ENCODE data around the gene WWOX. TPM values are rescaled to one million over a fixed set of nuclear protein-coding genes. Genes with fewer than 3 reads are reported as not detected.
A peak's percentile ranks its signal among the peaks of the same experiment; 100 is the strongest.

WWOX gene
- polyA plus RNA-seq, 4 donors: 4.9 to 15.8 (median 7.0) TPM

GRCh38 chr16:78097548-78097947 lies 1.9 kb upstream of the WWOX start:
- DNase-seq (no peak), FAIRE-seq (no peak)
- no peak overlapping the region for H3K4me3 ChIP-seq (ENCODE audit: low read depth in 1 of 3, low read length in 3 of 3)
- H3K36me3 ChIP-seq (ENCODE audit: control insufficient read depth in 3 of 3, insufficient read depth in 2 of 3, low read depth in 1 of 3, low read length in 3 of 3): peaks cover 0 to 5% (median 0%) of the 10 kb centered on the region in 3 donors
- 81 to 90% (median 89%) methylated on average over 4 of the region's 4 CpGs for WGBS, 3 donors
- H3K4me1 ChIP-seq (ENCODE audit: control insufficient read depth in 3 of 3, insufficient read depth in 2 of 3, low read depth in 1 of 3, low read length in 2 of 3): peaks cover 0 to 2% (median 0%) of the 10 kb centered on the region in 3 donors
- H3K27me3 ChIP-seq (ENCODE audit: control insufficient read depth in 3 of 3, insufficient read depth in 3 of 3, low read length in 3 of 3): no peaks in the 10 kb centered on the region
- H3K9me3 ChIP-seq (ENCODE audit: control insufficient read depth in 2 of 2, insufficient read depth in 1 of 2, low read depth in 1 of 2, low read length in 1 of 2): no peaks in the 10 kb centered on the region
- H3K27ac ChIP-seq (ENCODE audit: low read depth in 1 of 3, low read length in 2 of 3): no peak overlapping the region

- Histone ChIP-seq H3K27ac (ENCODE audit: low read depth in 1 of 3, low read length in 2 of 3) (no peak overlapping the region), H3K36me3 (ENCODE audit: control insufficient read depth in 3 of 3, insufficient read depth in 2 of 3, low read depth in 1 of 3, low read length in 3 of 3) (peaks cover 0 to 9% (median 0%) of the 10 kb centered on the region in 3 donors), H3K27me3 (ENCODE audit: control insufficient read depth in 3 of 3, insufficient read depth in 3 of 3, low read length in 3 of 3) (no peaks in the 10 kb centered on the region), H3K4me1 (ENCODE audit: control insufficient read depth in 3 of 3, insufficient read depth in 2 of 3, low read depth in 1 of 3, low read length in 2 of 3) (peaks cover 0 to 2% (median 0%) of the 10 kb centered on the region in 3 donors), H3K4me3 (ENCODE audit: low read depth in 1 of 3, low read length in 3 of 3) (no peak overlapping the region), H3K9me3 (ENCODE audit: control insufficient read depth in 2 of 2, insufficient read depth in 1 of 2, low read depth in 1 of 2, low read length in 1 of 2) (no peaks in the 10 kb centered on the region)
- 61 to 82% (median 71%) methylated on average over 4 of the region's 4 CpGs for WGBS, 3 donors
- FAIRE-seq (no peak), DNase-seq (no peak)
Measured at GRCh38 chr16:78098087-78098486, 1.4 kb upstream of the WWOX start.

GRCh38 chr16:78098595-78099270 lies 721 bp upstream of the WWOX start:
- Histone ChIP-seq H3K9me3 (ENCODE audit: control insufficient read depth in 2 of 2, insufficient read depth in 1 of 2, low read depth in 1 of 2, low read length in 1 of 2) (no peaks in the 10 kb centered on the region), H3K36me3 (ENCODE audit: control insufficient read depth in 3 of 3, insufficient read depth in 2 of 3, low read depth in 1 of 3, low read length in 3 of 3) (peaks cover 0 to 10% (median 0%) of the 10 kb centered on the region in 3 donors), H3K27me3 (ENCODE audit: control insufficient read depth in 3 of 3, insufficient read depth in 3 of 3, low read length in 3 of 3) (no peaks in the 10 kb centered on the region), H3K27ac (ENCODE audit: low read depth in 1 of 3, low read length in 2 of 3) (peak overlapping the region in 2 of 3 donors; percentile 91 to 95), H3K4me3 (ENCODE audit: low read depth in 1 of 3, low read length in 3 of 3) (peak overlapping the region in 2 of 3 donors; percentile 80 to 88), H3K4me1 (ENCODE audit: control insufficient read depth in 3 of 3, insufficient read depth in 2 of 3, low read depth in 1 of 3, low read length in 2 of 3) (peaks cover 0 to 2% (median 0%) of the 10 kb centered on the region in 3 donors)
- 60 to 66% (median 65%) methylated on average over 12 of the region's 12 CpGs for WGBS, 3 donors
- FAIRE-seq (no peak), DNase-seq (peak in 1 of 2 donors; percentile 1)

GRCh38 chr16:78100112-78100467 lies 636 bp downstream of the WWOX start:
- WGBS, 3 donors: 5 to 10% (median 8%) methylated on average over 12 of the region's 12 CpGs
- peaks cover 0 to 11% (median 0%) of the 10 kb centered on the region in 3 donors for H3K36me3 ChIP-seq (ENCODE audit: control insufficient read depth in 3 of 3, insufficient read depth in 2 of 3, low read depth in 1 of 3, low read length in 3 of 3)
- no peak for DNase-seq

GRCh38 chr16:78102122-78102660 lies 2.7 kb downstream of the WWOX start:
- Histone ChIP-seq H3K27ac (ENCODE audit: low read depth in 1 of 3, low read length in 2 of 3) (no peak overlapping the region), H3K9me3 (ENCODE audit: control insufficient read depth in 2 of 2, insufficient read depth in 1 of 2, low read depth in 1 of 2, low read length in 1 of 2) (no peaks in the 10 kb centered on the region), H3K36me3 (ENCODE audit: control insufficient read depth in 3 of 3, insufficient read depth in 2 of 3, low read depth in 1 of 3, low read length in 3 of 3) (peaks cover 0 to 15% (median 0%) of the 10 kb centered on the region in 3 donors), H3K27me3 (ENCODE audit: control insufficient read depth in 3 of 3, insufficient read depth in 3 of 3, low read length in 3 of 3) (no peaks in the 10 kb centered on the region), H3K4me3 (ENCODE audit: low read depth in 1 of 3, low read length in 3 of 3) (no peak overlapping the region), H3K4me1 (ENCODE audit: control insufficient read depth in 3 of 3, insufficient read depth in 2 of 3, low read depth in 1 of 3, low read length in 2 of 3) (peaks cover 0 to 2% (median 0%) of the 10 kb centered on the region in 3 donors)
- no peak for DNase-seq
- FAIRE-seq: no peak
- WGBS, 3 donors: 68 to 79% (median 77%) methylated on average over 5 of the region's 5 CpGs

More at GRCh38 chr16:78100112-78100467, 636 bp downstream of the WWOX start:
- H3K9me3 ChIP-seq (ENCODE audit: control insufficient read depth in 2 of 2, insufficient read depth in 1 of 2, low read depth in 1 of 2, low read length in 1 of 2): no peaks in the 10 kb centered on the region
- H3K4me1 ChIP-seq (ENCODE audit: control insufficient read depth in 3 of 3, insufficient read depth in 2 of 3, low read depth in 1 of 3, low read length in 2 of 3): peaks cover 0 to 2% (median 0%) of the 10 kb centered on the region in 3 donors
- no peak for FAIRE-seq
- no peaks in the 10 kb centered on the region for H3K27me3 ChIP-seq (ENCODE audit: control insufficient read depth in 3 of 3, insufficient read depth in 3 of 3, low read length in 3 of 3)
- peak overlapping the region in 2 of 3 donors; percentile 91 to 95 for H3K27ac ChIP-seq (ENCODE audit: low read depth in 1 of 3, low read length in 2 of 3)
- H3K4me3 ChIP-seq (ENCODE audit: low read depth in 1 of 3, low read length in 3 of 3): peak overlapping the region; percentile 67 to 88 (median 80)

- 79 to 84% (median 82%) methylated on average over 11 of the region's 11 CpGs for WGBS, 3 donors
- Histone ChIP-seq H3K36me3 (ENCODE audit: control insufficient read depth in 3 of 3, insufficient read depth in 2 of 3, low read depth in 1 of 3, low read length in 3 of 3) (peaks cover 0 to 15% (median 0%) of the 10 kb centered on the region in 3 donors), H3K27ac (ENCODE audit: low read depth in 1 of 3, low read length in 2 of 3) (no peak overlapping the region), H3K4me3 (ENCODE audit: low read depth in 1 of 3, low read length in 3 of 3) (no peak overlapping the region), H3K9me3 (ENCODE audit: control insufficient read depth in 2 of 2, insufficient read depth in 1 of 2, low read depth in 1 of 2, low read length in 1 of 2) (no peaks in the 10 kb centered on the region), H3K4me1 (ENCODE audit: control insufficient read depth in 3 of 3, insufficient read depth in 2 of 3, low read depth in 1 of 3, low read length in 2 of 3) (peaks cover 0 to 2% (median 0%) of the 10 kb centered on the region in 3 donors), H3K27me3 (ENCODE audit: control insufficient read depth in 3 of 3, insufficient read depth in 3 of 3, low read length in 3 of 3) (no peaks in the 10 kb centered on the region)
- DNase-seq: no peak
- FAIRE-seq: no peak
Measured at GRCh38 chr16:78102865-78103264, 3.4 kb downstream of the WWOX start.

GRCh38 chr16:78105517-78105916 lies 6.1 kb downstream of the WWOX start:
- FAIRE-seq (no peak), DNase-seq (no peak)
- Histone ChIP-seq H3K4me1 (ENCODE audit: control insufficient read depth in 3 of 3, insufficient read depth in 2 of 3, low read depth in 1 of 3, low read length in 2 of 3) (peaks cover 0 to 2% (median 0%) of the 10 kb centered on the region in 3 donors), H3K27ac (ENCODE audit: low read depth in 1 of 3, low read length in 2 of 3) (no peak overlapping the region), H3K4me3 (ENCODE audit: low read depth in 1 of 3, low read length in 3 of 3) (no peak overlapping the region), H3K27me3 (ENCODE audit: control insufficient read depth in 3 of 3, insufficient read depth in 3 of 3, low read length in 3 of 3) (no peaks in the 10 kb centered on the region), H3K36me3 (ENCODE audit: control insufficient read depth in 3 of 3, insufficient read depth in 2 of 3, low read depth in 1 of 3, low read length in 3 of 3) (peaks cover under 1 to 26% (median 7%) of the 10 kb centered on the region in 3 donors), H3K9me3 (ENCODE audit: control insufficient read depth in 2 of 2, insufficient read depth in 1 of 2, low read depth in 1 of 2, low read length in 1 of 2) (no peaks in the 10 kb centered on the region)
- 73 to 91% (median 91%) methylated on average over 4 of the region's 4 CpGs for WGBS, 3 donors

GRCh38 chr16:78106686-78107085 lies 7.2 kb downstream of the WWOX start:
- H3K27ac ChIP-seq (ENCODE audit: low read depth in 1 of 3, low read length in 2 of 3): no peak overlapping the region
- no peak for FAIRE-seq
- DNase-seq: no peak
- 77 to 83% (median 78%) methylated on average over 8 of the region's 8 CpGs for WGBS, 3 donors
- H3K4me3 ChIP-seq (ENCODE audit: low read depth in 1 of 3, low read length in 3 of 3): no peak overlapping the region
- H3K36me3 ChIP-seq (ENCODE audit: control insufficient read depth in 3 of 3, insufficient read depth in 2 of 3, low read depth in 1 of 3, low read length in 3 of 3): peaks cover 2 to 34% (median 9%) of the 10 kb centered on the region in 3 donors
- no peaks in the 10 kb centered on the region for H3K27me3 ChIP-seq (ENCODE audit: control insufficient read depth in 3 of 3, insufficient read depth in 3 of 3, low read length in 3 of 3)
- no peaks in the 10 kb centered on the region for H3K9me3 ChIP-seq (ENCODE audit: control insufficient read depth in 2 of 2, insufficient read depth in 1 of 2, low read depth in 1 of 2, low read length in 1 of 2)
- no peaks in the 10 kb centered on the region for H3K4me1 ChIP-seq (ENCODE audit: control insufficient read depth in 3 of 3, insufficient read depth in 2 of 3, low read depth in 1 of 3, low read length in 2 of 3)
